Hepatocyte (in vitro differentiated cells): ENCODE measurements around the gene UBE2J2. TPM values are rescaled to one million over a fixed set of nuclear protein-coding genes. Genes with fewer than 3 reads are reported as not detected.

Experiments used
- DNase-seq: peaks from one replicate; pipeline ENCODE4 v3.0.0-alpha.2; 2016; ENCODE audit warnings: low spot score
- H2AFZ ChIP-seq: fragments of 200-600 bp; sonication (generic); 2 replicates; pipeline ENCODE4 v1.6.0; 2016; ENCODE audit warnings: antibody characterized with exemption, mild to moderate bottlenecking
- H3K27ac ChIP-seq: fragments of 200-600 bp; sonication (generic); 2 replicates; pipeline ENCODE4 v1.5.1; 2016; ENCODE audit warnings: mild to moderate bottlenecking
- H3K27me3 ChIP-seq: fragments of 200-600 bp; sonication (generic); 2 replicates; pipeline ENCODE4 v1.6.1; 2016
- H3K36me3 ChIP-seq: fragments of 200-600 bp; sonication (generic); replicated peaks from 2 replicates; pipeline ENCODE4 v1.5.1; 2016; ENCODE audit warnings: low read depth; ENCODE audit not compliant: insufficient read depth
- H3K4me1 ChIP-seq: fragments of 200-600 bp; sonication (generic); 2 replicates; pipeline ENCODE4 v1.5.1; 2016; ENCODE audit warnings: mild to moderate bottlenecking, moderate library complexity; ENCODE audit not compliant: insufficient read depth
- H3K4me2 ChIP-seq: fragments of 200-600 bp; sonication (generic); 2 replicates; pipeline ENCODE4 v1.6.0; 2016
- H3K4me3 ChIP-seq: fragments of 200-600 bp; sonication (generic); 2 replicates; pipeline ENCODE4 v1.5.1; 2016; ENCODE audit warnings: mild to moderate bottlenecking
- H3K79me2 ChIP-seq: fragments of 200-600 bp; sonication (generic); 2 replicates; pipeline ENCODE4 v1.6.0; 2017; ENCODE audit warnings: mild to moderate bottlenecking
- H3K9me2 ChIP-seq: fragments of 200-600 bp; sonication (generic); replicated peaks from 2 replicates; pipeline ENCODE4 v1.6.0; 2017; ENCODE audit warnings: mild to moderate bottlenecking; ENCODE audit not compliant: insufficient read depth
- H3K9me3 ChIP-seq: fragments of 200-600 bp; sonication (generic); 2 replicates; pipeline ENCODE4 v1.5.1; 2016; ENCODE audit warnings: low read depth, mild to moderate bottlenecking
- H4K20me1 ChIP-seq: fragments of 200-600 bp; sonication (generic); 2 replicates; pipeline ENCODE4 v1.6.0; 2016; ENCODE audit warnings: mild to moderate bottlenecking; ENCODE audit not compliant: insufficient read depth, poor library complexity, severe bottlenecking
- EZH2 ChIP-seq: fragments of 200-600 bp; sonication (generic); IDR thresholded peaks from 2 replicates; pipeline ENCODE4 v1.6.1; 2016; ENCODE audit warnings: antibody characterized with exemption, mild to moderate bottlenecking, borderline replicate concordance
- EZH2phosphoT487 ChIP-seq: fragments of 200-600 bp; sonication (generic); IDR thresholded peaks from one replicate; pipeline ENCODE4 v1.6.1; 2018; ENCODE audit warnings: antibody characterized with exemption, mild to moderate bottlenecking, low read depth, moderate library complexity; ENCODE audit not compliant: unreplicated experiment, severe bottlenecking
- WGBS: methylation state at CpG from one replicate; pipeline ENCODE4 v1.1.6; 2016; ENCODE audit warnings: low lambda C conversion rate; ENCODE audit errors: missing lambda C conversion rate; 5-methylcytosine and 5-hydroxymethylcytosine counted together
- polyA plus RNA-seq: library from polyadenylated mRNA; unstranded; fragments of >200 nt; fragmentation: Nextera tagmentation; extraction: Ambion mirVana; gene quantifications from 2 replicates; pipeline ENCODE4 v1.2.1, GENCODE V29; 2016
- total RNA-seq: library from RNA; depleted of rRNA; stranded (reverse); fragments of >200 nt; gene quantifications from 2 replicates; pipeline ENCODE4 v1.2.3, GENCODE V29; 2014
- TF ChIP-seq, protein P1 (sequence below): fragments of 200-600 bp; sonication (generic); IDR thresholded peaks from 2 replicates; pipeline ENCODE4 v1.5.1; 2016; ENCODE audit warnings: antibody characterized with exemption, mild to moderate bottlenecking; ENCODE audit not compliant: poor library complexity

UBE2J2 gene
- total and polyA plus RNA-seq, 2 experiments from 2014 or later, result 31.7 to 66.7 TPM

DNA sequence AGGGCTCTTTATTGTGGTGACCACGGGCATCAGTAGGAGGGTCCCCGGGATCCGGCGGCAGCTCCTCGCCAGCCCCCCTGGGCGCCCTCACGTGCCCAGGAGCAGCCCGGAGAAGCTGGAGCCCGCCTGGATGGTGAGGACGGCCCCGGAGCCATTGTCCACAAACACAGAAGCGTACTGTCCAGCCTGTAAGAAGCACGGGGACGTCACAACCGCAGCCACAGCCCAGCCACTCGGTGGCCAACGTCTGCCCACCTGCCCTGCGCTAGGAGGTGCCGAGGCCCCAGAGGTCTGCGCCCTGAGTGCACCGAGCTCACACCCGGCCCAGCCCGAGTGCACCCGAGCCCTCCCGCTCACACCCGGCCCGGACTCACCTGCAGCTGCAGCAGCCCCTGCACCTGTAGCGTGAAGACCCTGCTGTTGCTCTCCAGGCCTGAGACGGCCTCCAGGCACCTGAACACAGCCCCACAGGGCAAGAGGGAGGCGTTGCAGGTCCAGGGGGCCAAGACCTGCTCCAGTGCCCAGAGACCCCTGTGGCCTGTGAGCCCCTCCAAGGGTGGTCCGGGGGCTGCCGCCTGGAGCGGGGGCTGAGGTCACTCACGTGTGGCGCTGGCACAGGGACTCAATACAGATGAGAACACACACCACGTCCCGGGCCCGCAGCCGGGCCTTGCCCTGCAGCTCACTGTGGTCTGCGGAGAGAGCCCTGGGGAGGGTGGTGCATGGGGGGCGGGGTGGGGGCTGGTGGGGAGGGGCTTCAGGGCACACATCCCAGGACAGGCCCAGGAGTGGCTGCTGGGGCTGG, 31.0 kb downstream of the UBE2J2 start:
- peaks cover 13% of the 10 kb centered on the region for H3K4me1 ChIP-seq
- TF ChIP-seq, protein P1, sequence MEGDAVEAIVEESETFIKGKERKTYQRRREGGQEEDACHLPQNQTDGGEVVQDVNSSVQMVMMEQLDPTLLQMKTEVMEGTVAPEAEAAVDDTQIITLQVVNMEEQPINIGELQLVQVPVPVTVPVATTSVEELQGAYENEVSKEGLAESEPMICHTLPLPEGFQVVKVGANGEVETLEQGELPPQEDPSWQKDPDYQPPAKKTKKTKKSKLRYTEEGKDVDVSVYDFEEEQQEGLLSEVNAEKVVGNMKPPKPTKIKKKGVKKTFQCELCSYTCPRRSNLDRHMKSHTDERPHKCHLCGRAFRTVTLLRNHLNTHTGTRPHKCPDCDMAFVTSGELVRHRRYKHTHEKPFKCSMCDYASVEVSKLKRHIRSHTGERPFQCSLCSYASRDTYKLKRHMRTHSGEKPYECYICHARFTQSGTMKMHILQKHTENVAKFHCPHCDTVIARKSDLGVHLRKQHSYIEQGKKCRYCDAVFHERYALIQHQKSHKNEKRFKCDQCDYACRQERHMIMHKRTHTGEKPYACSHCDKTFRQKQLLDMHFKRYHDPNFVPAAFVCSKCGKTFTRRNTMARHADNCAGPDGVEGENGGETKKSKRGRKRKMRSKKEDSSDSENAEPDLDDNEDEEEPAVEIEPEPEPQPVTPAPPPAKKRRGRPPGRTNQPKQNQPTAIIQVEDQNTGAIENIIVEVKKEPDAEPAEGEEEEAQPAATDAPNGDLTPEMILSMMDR, result no peak
- TF ChIP-seq EZH2phosphoT487, result no peak
- no peak for TF ChIP-seq EZH2
- no peaks in the 10 kb centered on the region for H3K9me3 ChIP-seq
- no peaks in the 10 kb centered on the region for H4K20me1 ChIP-seq
- H2AFZ ChIP-seq, result no peak overlapping the region
- no peak overlapping the region for H3K4me3 ChIP-seq
- no peaks in the 10 kb centered on the region for H3K79me2 ChIP-seq
- no peak overlapping the region for H3K4me2 ChIP-seq
- H3K27me3 ChIP-seq, result peaks cover 21% of the 10 kb centered on the region
- H3K9me2 ChIP-seq, result no peaks in the 10 kb centered on the region
- no peak for DNase-seq
- WGBS, result 88% methylated on average over 41 of the region's 41 CpGs
- H3K27ac ChIP-seq, result no peak overlapping the region
- H3K36me3 ChIP-seq, result no peaks in the 10 kb centered on the region

DNA sequence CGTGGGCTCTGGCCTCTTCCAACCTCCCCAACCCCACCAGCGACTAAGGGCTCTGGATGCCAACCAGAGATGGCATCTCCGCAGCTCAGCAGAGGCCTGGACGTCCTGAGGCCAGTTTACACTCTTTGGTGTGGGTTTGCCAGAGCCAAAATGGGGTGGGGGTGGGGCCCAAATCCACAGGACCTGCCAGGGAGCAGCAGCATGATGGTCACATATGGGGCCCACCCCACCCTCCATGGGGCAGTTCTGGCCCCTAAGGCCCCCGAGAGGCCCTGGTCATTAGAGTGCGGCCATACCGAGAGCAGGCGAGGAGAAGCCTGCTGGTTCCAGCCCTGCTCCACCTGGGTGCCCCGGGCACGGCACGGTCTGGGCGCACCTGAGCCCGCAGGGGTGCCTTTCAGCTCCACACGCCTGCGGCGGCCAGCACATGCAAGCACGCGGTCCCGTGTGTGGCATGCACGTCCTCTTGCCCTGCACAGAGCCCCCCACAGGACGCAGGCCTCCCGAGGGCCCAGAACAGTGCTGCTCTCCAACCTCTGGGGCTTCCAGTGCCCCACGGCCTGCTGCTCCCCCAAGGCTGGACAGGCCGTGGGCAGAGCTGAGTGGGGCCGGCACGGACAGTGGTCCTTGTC, 31.9 kb downstream of the UBE2J2 start:
- Histone ChIP-seq H3K4me3 (no peak overlapping the region), H4K20me1 (no peaks in the 10 kb centered on the region), H2AFZ (no peak overlapping the region), H3K4me1 (peaks cover 23% of the 10 kb centered on the region), H3K36me3 (no peaks in the 10 kb centered on the region), H3K4me2 (no peak overlapping the region), H3K27me3 (peaks cover 11% of the 10 kb centered on the region), H3K9me2 (no peaks in the 10 kb centered on the region), H3K27ac (no peak overlapping the region), H3K9me3 (no peaks in the 10 kb centered on the region), H3K79me2 (no peaks in the 10 kb centered on the region)
- DNase-seq, result no peak
- WGBS, result 91% methylated on average over 16 of the region's 26 CpGs
- TF ChIP-seq EZH2phosphoT487 (no peak), EZH2 (no peak)
- TF ChIP-seq, protein P1, result no peak

DNA sequence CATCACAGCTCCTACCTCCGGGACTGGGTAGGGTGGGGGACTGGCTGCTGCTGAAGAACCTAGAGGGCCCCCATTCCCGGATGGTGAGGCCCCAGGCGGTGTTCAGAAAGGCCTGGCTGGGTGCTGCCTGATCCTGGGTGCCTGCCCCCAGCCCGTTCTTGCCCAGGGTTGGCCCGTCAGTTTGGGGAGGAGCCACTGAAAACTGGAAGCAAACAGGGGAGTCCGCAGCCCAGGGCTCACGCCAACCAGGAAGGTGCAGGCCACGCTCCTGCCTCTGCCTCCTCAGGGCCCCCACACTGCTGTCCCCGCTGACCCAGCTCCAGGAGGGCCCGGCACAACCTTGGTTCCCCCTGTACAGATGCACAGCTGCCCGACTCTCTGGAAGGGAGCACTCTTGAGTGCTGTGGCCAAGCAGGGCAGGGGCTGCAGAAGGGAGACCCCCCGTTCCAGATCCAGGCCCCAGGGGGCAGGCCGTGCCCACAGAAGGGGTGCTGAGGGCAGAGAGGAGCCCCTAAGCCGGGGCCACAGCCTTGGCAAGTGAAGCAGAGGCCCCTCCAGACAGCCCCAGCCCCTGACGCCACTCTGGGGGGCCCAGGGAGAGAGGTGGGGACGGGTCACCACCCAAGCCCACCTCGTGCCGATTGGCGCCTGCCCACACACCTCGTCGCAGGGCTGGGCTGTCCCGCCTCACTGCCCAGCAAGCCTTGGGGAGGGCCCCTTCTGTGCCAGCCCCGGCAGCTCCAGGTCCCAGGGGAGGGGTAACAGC, 32.6 kb downstream of the UBE2J2 start:
- Histone ChIP-seq H4K20me1 (no peaks in the 10 kb centered on the region), H3K4me1 (peaks cover 25% of the 10 kb centered on the region), H3K9me3 (no peaks in the 10 kb centered on the region), H3K79me2 (no peaks in the 10 kb centered on the region), H3K9me2 (no peaks in the 10 kb centered on the region), H3K4me3 (no peak overlapping the region), H3K36me3 (no peaks in the 10 kb centered on the region), H3K4me2 (no peak overlapping the region), H3K27me3 (peaks cover 7% of the 10 kb centered on the region), H2AFZ (no peak overlapping the region), H3K27ac (no peak overlapping the region)
- TF ChIP-seq EZH2phosphoT487, result no peak
- TF ChIP-seq, protein P1, result no peak
- no peak for TF ChIP-seq EZH2
- DNase-seq, result no peak
- 82% methylated on average over 23 of the region's 23 CpGs for WGBS
